C4-2B (cell line): Measurements from ENCODE around the gene PGAM2.

ENCODE experiments used
- ZFX ChIP-seq: fragments of 450-650 bp; IDR thresholded peaks from 2 replicates; pipeline ENCODE4 v1.6.1; 2017
- TF ChIP-seq, protein P1 (sequence below): fragments of 450-650 bp; conservative IDR thresholded peaks from 2 replicates; pipeline ENCODE4 v1.5.1; 2017; ENCODE audit warnings: mild to moderate bottlenecking

DNA sequence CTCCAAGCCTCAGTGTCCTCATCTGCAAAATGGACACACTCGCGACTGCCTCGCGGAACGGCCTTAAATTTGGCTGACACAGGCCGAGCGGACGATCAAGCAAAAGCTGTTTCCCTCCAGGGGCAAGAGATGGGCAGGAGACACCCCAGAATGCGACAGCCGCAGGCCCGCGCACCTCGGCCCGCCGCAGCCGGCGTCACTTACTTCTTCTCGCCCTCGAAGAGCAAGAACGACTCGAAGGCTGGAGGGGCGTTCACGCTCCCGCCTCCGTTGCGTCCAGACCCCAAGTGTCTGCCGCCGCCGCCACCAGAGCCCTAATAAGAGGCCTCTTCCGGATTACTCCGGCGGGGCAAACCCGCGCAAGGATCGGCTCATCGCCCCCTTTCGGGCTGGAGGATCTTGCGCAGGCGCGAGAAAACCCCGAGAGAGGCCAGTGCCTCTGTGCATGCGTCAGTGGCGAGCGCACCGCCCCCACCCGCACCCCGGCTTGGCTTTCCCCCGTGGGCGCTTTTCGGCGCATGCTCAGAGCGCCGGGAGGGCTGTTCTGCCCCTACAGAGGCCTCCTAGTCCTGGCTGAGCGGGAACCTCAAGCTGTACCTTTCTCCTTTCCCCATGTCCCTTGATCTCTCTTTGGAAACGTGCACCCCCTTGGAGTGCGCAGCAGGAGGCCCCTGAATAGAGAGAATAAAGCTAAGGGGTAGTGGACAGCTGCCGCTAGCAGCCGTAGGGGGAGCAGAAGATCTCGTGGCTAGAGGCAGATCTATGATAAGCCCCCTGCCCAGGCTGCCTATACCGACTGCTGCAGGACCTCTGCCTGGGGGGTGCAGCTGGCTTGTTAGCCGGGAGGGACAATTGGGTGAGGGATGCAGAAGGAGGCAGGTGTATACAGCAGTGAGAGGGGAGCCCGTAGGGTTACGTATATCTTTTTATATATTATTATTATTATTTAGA lies 46.2 kb downstream of the PGAM2 start:
- TF ChIP-seq, protein P1, sequence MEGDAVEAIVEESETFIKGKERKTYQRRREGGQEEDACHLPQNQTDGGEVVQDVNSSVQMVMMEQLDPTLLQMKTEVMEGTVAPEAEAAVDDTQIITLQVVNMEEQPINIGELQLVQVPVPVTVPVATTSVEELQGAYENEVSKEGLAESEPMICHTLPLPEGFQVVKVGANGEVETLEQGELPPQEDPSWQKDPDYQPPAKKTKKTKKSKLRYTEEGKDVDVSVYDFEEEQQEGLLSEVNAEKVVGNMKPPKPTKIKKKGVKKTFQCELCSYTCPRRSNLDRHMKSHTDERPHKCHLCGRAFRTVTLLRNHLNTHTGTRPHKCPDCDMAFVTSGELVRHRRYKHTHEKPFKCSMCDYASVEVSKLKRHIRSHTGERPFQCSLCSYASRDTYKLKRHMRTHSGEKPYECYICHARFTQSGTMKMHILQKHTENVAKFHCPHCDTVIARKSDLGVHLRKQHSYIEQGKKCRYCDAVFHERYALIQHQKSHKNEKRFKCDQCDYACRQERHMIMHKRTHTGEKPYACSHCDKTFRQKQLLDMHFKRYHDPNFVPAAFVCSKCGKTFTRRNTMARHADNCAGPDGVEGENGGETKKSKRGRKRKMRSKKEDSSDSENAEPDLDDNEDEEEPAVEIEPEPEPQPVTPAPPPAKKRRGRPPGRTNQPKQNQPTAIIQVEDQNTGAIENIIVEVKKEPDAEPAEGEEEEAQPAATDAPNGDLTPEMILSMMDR = peak; percentile 88
- TF ChIP-seq ZFX = peak; percentile 24; the same call in 1 of the 2 replicates
